ENCODE results near the gene HEXA. TPM values are rescaled to one million over a fixed set of nuclear protein-coding genes. Genes with fewer than 3 reads are reported as not detected.

The HEXA gene
- total RNA-seq, 3 donors from 2014 or later (not counting 1 experiment from before 2014, with no cell fraction given): 154 to 173 (median 172) TPM

DNA sequence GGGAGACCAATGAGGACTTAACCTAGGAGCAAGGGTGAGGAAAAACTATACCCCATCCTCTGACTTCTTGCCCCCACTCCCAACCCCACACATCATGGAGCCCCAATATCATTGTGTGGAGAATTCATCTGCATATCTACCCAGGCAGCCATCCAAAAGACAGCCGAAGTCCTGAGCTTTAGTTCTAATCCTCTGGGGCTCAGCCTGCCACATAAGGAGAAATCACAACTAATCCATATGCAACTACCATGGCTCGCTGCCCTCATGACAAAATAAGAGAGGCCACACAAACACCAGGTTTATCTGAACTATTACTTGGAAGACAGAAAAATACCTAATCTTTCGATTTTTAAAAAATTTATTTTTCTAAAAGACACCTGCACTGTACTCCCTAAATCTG is 17.7 kb downstream of the HEXA start:
- Mint-ChIP-seq H3K27me3 (ENCODE audit: low read depth in 2 of 2) (no peaks in the 10 kb centered on the region), H3K27ac (peak overlapping the region in 1 of 2 donors; percentile 55), H3K4me3 (peak overlapping the region; percentile 53), H3K36me3 (peaks cover 5% of the 10 kb centered on the region), H3K9me3 (no peaks in the 10 kb centered on the region), H3K4me1 (peaks cover 26 to 29% of the 10 kb centered on the region in 2 donors)
- H3K4me3 ChIP-seq (ENCODE audit: low read length): no peak overlapping the region
- H3K27ac ChIP-seq (ENCODE audit: low read length): no peak overlapping the region
- DNase-seq: no peak
- no peak for ATAC-seq
- peaks cover 36% of the 10 kb centered on the region for H3K36me3 ChIP-seq (ENCODE audit: control insufficient read depth, insufficient read depth, low read length)
- intact Hi-C loops (cut with micrococcal nuclease): no loop called here
- no peaks in the 10 kb centered on the region for H3K27me3 ChIP-seq (ENCODE audit: control insufficient read depth, insufficient read depth, low read length)
- no peaks in the 10 kb centered on the region for H3K9me3 ChIP-seq (ENCODE audit: control insufficient read depth, insufficient read depth, low read length)
- TF ChIP-seq, protein P1, sequence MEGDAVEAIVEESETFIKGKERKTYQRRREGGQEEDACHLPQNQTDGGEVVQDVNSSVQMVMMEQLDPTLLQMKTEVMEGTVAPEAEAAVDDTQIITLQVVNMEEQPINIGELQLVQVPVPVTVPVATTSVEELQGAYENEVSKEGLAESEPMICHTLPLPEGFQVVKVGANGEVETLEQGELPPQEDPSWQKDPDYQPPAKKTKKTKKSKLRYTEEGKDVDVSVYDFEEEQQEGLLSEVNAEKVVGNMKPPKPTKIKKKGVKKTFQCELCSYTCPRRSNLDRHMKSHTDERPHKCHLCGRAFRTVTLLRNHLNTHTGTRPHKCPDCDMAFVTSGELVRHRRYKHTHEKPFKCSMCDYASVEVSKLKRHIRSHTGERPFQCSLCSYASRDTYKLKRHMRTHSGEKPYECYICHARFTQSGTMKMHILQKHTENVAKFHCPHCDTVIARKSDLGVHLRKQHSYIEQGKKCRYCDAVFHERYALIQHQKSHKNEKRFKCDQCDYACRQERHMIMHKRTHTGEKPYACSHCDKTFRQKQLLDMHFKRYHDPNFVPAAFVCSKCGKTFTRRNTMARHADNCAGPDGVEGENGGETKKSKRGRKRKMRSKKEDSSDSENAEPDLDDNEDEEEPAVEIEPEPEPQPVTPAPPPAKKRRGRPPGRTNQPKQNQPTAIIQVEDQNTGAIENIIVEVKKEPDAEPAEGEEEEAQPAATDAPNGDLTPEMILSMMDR (IDR thresholded peaks at IDR 0.05): no peak
- peaks cover 20% of the 10 kb centered on the region for H3K4me1 ChIP-seq (ENCODE audit: control insufficient read depth, insufficient read depth, low read length)
- 100% methylated on average over 3 of the region's 3 CpGs for WGBS (ENCODE audit: insufficient coverage)

DNA sequence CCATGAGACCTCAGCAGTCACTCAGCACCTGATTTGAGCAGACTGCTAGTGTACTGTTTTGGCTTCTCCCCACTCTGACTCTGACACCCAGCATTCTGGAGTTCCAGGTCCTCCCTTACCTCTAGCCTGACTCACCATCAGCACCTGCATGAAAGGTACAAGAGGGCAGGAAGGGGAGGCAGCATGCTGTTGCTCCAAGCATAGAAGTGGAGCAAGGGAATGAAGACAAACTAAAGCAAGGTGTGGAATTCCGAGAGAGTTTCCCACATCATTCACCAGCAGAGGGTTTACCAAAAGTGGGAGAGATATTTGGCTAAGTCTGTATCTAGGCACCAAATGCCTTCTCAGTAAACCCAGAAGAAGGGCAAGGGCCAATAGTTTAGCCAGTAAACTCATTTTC is 21.3 kb downstream of the HEXA start:
- WGBS (ENCODE audit: insufficient coverage): no CpG with 5 or more reads among the region's 1 CpG
- H3K4me3 Mint-ChIP-seq: no peak overlapping the region
- intact Hi-C loops (cut with micrococcal nuclease): no loop called here
- H3K27me3 Mint-ChIP-seq (ENCODE audit: low read depth in 2 of 2): no peaks in the 10 kb centered on the region
- H3K9me3 Mint-ChIP-seq: no peaks in the 10 kb centered on the region
- no peak overlapping the region for H3K27ac Mint-ChIP-seq
- no peak overlapping the region for H3K27ac ChIP-seq (ENCODE audit: low read length)
- no peaks in the 10 kb centered on the region for H3K27me3 ChIP-seq (ENCODE audit: control insufficient read depth, insufficient read depth, low read length)
- no peaks in the 10 kb centered on the region for H3K9me3 ChIP-seq (ENCODE audit: control insufficient read depth, insufficient read depth, low read length)
- H3K36me3 ChIP-seq (ENCODE audit: control insufficient read depth, insufficient read depth, low read length): peaks cover 60% of the 10 kb centered on the region
- TF ChIP-seq, protein P1 (IDR thresholded peaks at IDR 0.05): no peak
- peaks cover 20% of the 10 kb centered on the region for H3K4me1 ChIP-seq (ENCODE audit: control insufficient read depth, insufficient read depth, low read length)
- H3K4me1 Mint-ChIP-seq: peaks cover 26 to 29% of the 10 kb centered on the region in 2 donors
- ATAC-seq: no peak
- H3K4me3 ChIP-seq (ENCODE audit: low read length): no peak overlapping the region
- no peak for DNase-seq
- H3K36me3 Mint-ChIP-seq: peaks cover 7% of the 10 kb centered on the region

GRCh38 chr15:72353266-72353665 is 22.5 kb downstream of the HEXA start:
- Histone ChIP-seq H3K27ac (ENCODE audit: low read length) (no peak overlapping the region), H3K27me3 (ENCODE audit: control insufficient read depth, insufficient read depth, low read length) (no peaks in the 10 kb centered on the region), H3K36me3 (ENCODE audit: control insufficient read depth, insufficient read depth, low read length) (peaks cover 72% of the 10 kb centered on the region), H3K9me3 (ENCODE audit: control insufficient read depth, insufficient read depth, low read length) (no peaks in the 10 kb centered on the region), H3K4me1 (ENCODE audit: control insufficient read depth, insufficient read depth, low read length) (peaks cover 8% of the 10 kb centered on the region), H3K4me3 (ENCODE audit: low read length) (no peak overlapping the region)
- H3K4me3 Mint-ChIP-seq: no peak overlapping the region
- no peaks in the 10 kb centered on the region for H3K9me3 Mint-ChIP-seq
- peaks cover 15% of the 10 kb centered on the region for H3K36me3 Mint-ChIP-seq
- DNase-seq (no peak), ATAC-seq (no peak)
- no peaks in the 10 kb centered on the region for H3K27me3 Mint-ChIP-seq (ENCODE audit: low read depth in 2 of 2)
- intact Hi-C loops (cut with micrococcal nuclease): no loop called here
- no peak overlapping the region for H3K27ac Mint-ChIP-seq
- 96% methylated on average over 2 of the region's 2 CpGs for WGBS (ENCODE audit: insufficient coverage)
- TF ChIP-seq, protein P1 (IDR thresholded peaks at IDR 0.05): no peak
- peaks cover 15 to 18% of the 10 kb centered on the region in 2 donors for H3K4me1 Mint-ChIP-seq

- Histone ChIP-seq H3K27ac (ENCODE audit: low read length) (no peak overlapping the region), H3K9me3 (ENCODE audit: control insufficient read depth, insufficient read depth, low read length) (no peaks in the 10 kb centered on the region), H3K27me3 (ENCODE audit: control insufficient read depth, insufficient read depth, low read length) (no peaks in the 10 kb centered on the region), H3K36me3 (ENCODE audit: control insufficient read depth, insufficient read depth, low read length) (peaks cover 62% of the 10 kb centered on the region), H3K4me1 (ENCODE audit: control insufficient read depth, insufficient read depth, low read length) (no peaks in the 10 kb centered on the region), H3K4me3 (ENCODE audit: low read length) (no peak overlapping the region)
- Mint-ChIP-seq H3K36me3 (peaks cover 9% of the 10 kb centered on the region), H3K4me3 (no peak overlapping the region), H3K4me1 (no peaks in the 10 kb centered on the region), H3K9me3 (no peaks in the 10 kb centered on the region), H3K27ac (peak overlapping the region in 1 of 2 donors; percentile 51), H3K27me3 (ENCODE audit: low read depth in 2 of 2) (no peaks in the 10 kb centered on the region)
- no peak for DNase-seq
- no peak for ATAC-seq
- WGBS (ENCODE audit: insufficient coverage): 100% methylated on average over 3 of the region's 3 CpGs
- intact Hi-C loops (cut with micrococcal nuclease): no loop called here
- TF ChIP-seq, protein P1 (IDR thresholded peaks at IDR 0.05): no peak
Measured at GRCh38 chr15:72345806-72346205, 30.0 kb downstream of the HEXA start.
